Daoy (cell line): Measurements from ENCODE around the gene TAF8. TPM values are rescaled to one million over a fixed set of nuclear protein-coding genes. Genes with fewer than 3 reads are reported as not detected.

Experiments
- DNase-seq: peaks from one replicate; pipeline ENCODE4 v3.0.0-alpha.2; 2015; ENCODE audit warnings: low read depth
- total RNA-seq: library from RNA; depleted of rRNA; stranded (reverse); fragments of >200 nt; shearing (Covaris generic); gene quantifications from 2 replicates; pipeline ENCODE4 v1.2.3, GENCODE V29; 2014; rRNA removed

Gene TAF8
- total RNA-seq, 1 experiment from 2014 or later: 20.6 TPM

GRCh38 chr6:42124223-42124836 is 74.0 kb downstream of the TAF8 start:
- no peak for DNase-seq

DNA sequence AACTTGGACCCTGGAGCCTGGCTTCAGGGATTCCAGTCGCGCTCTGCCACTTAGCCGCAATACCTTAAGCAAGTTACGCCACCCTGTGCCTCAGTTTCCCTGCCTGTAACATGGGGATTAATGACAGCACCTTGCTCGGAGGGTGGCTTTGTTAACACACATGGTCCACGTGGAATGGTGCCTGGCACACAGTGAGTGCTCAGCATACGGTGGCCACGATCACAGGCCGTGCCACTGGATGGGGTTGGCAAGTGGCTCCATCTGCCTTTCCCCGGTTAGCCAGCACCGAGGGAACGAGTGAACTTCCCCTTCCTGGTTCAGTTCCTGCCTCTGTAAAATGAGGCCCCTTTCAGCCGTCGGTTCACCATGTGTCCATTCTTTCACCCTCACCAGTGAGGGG is 74.9 kb downstream of the TAF8 start:
- DNase-seq: no peak

DNA sequence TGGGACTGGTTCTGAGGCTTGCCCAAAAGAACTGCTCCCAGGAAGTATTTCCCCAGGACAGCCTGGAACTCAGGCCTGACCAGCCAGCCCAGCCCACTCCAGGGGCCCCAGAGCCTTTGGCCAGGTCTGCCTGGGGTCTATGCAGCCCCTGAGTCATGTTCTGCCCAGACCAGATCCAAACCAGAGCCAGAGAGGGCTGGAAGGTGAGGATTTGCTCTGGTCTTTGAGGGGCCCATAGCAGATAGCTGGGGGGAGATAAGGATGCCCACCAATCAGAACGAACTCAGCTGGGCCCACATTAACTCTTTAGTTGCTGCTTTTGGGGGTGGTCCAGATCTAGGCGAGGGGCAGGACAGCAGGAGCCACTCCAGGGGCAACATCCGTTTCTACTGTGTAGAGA is 75.3 kb downstream of the TAF8 start:
- no peak for DNase-seq

- no peak for DNase-seq
Observed at GRCh38 chr6:42128460-42129359, 78.4 kb downstream of the TAF8 start.

DNA sequence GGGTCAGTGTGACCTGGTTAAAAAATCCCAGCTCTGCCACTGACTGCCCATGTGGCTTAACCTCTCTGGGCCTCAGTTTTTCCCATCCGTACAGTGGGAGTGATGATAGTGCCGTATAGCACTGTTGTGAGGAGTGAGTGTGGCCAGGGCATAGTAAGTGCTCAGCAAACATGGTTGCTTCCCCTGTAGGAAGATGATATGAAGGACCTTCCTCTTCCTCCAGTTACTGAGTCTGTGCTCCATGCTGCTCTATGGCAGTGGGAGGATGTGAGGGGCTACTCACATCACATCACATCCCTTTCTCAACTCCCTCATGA is 79.0 kb downstream of the TAF8 start:
- no peak for DNase-seq

GRCh38 chr6:42131531-42131930 is 81.2 kb downstream of the TAF8 start:
- peak; percentile 78 for DNase-seq

GRCh38 chr6:42133926-42134325 is 83.6 kb downstream of the TAF8 start:
- DNase-seq: no peak

GRCh38 chr6:42135161-42135560 is 84.8 kb downstream of the TAF8 start:
- no peak for DNase-seq

GRCh38 chr6:42135722-42136121 is 85.4 kb downstream of the TAF8 start:
- DNase-seq: no peak

DNA sequence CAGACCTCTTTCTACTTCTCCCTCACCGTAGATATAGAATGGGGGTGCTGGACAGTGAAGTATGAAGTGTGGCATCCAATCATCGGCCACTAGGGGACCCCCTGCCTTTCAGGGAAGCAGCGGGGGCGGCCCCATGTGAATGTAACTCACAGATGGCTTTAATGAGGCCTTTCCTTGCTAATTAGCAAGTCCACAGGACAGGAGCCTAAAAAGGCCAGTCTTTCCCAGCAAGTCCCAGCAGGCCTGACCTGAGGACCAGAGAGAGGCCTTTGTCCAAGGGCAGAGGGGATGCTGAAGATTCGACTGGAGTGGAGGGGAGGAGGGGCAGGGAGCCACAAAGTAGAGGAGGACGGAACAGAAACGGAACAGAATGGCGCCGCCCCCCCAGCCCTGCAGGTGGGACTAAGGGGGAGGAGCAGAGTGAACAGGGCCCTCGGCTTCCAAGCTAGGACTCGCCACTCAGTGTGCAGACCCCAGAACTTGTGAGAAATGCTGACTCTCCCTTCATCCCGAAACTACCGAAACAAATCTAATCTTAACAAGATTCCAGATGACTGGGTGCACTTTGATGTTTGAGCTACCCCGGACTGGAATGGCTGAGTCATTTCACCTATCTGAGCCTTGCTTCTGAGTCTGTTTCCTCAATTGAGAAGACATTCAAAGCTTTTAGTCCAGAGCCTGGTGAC is 86.3 kb downstream of the TAF8 start:
- DNase-seq: peak; percentile 85

Other genes with a start within 250 kb of the TAF8 start
- gene USP49, start 155.1 kb upstream of the TAF8 start, total RNA-seq: 0.83 and 3.9 TPM in 2 replicates
- gene MED20, start 129.4 kb upstream of the TAF8 start, total RNA-seq: 32.1 and 45.1 TPM in 2 replicates
- gene BYSL, start 129.0 kb upstream of the TAF8 start, total RNA-seq: 35.4 and 42.4 TPM in 2 replicates
- gene CCND3, start 108.7 kb upstream of the TAF8 start, total RNA-seq: 43.3 and 51.6 TPM in 2 replicates
- not detected in 2 replicates for gene C6orf132, start 92.1 kb downstream of the TAF8 start, total RNA-seq
- not detected in 2 replicates for gene GUCA1A, start 122.8 kb downstream of the TAF8 start, total RNA-seq
- gene GUCA1B, start 144.4 kb downstream of the TAF8 start, total RNA-seq: 0.21 and 0.40 TPM in 2 replicates
- 95.7 and 99.2 TPM in 2 replicates for gene MRPS10, start 167.3 kb downstream of the TAF8 start, total RNA-seq